SK-MEL-5 (cell line): ENCODE data around the gene SEC24D. TPM values are rescaled to one million over a fixed set of nuclear protein-coding genes. Genes with fewer than 3 reads are reported as not detected.
A peak's percentile ranks its signal among the peaks of the same experiment; 100 is the strongest.

Experiments used
- DNase-seq: peaks from one replicate; pipeline ENCODE4 v3.0.0-alpha.2; 2016; ENCODE audit warnings: low read depth, low spot score
- in situ Hi-C: cut with HindIII; loops from 2 replicates; pipeline ENCODE4 v1.10.0; 2016; ENCODE audit warnings: low sequenced_read_pairs, high pct_unique_total_duplicates, low pct_unique_long_range_greater_than_20kb
- total RNA-seq: library from RNA; depleted of rRNA; stranded (reverse); fragments of >200 nt; shearing (Covaris generic); gene quantifications from 2 replicates; pipeline ENCODE4 v1.2.3, GENCODE V29; 2014

The SEC24D gene
- total RNA-seq, 1 experiment from 2014 or later = 10.3 TPM

DNA sequence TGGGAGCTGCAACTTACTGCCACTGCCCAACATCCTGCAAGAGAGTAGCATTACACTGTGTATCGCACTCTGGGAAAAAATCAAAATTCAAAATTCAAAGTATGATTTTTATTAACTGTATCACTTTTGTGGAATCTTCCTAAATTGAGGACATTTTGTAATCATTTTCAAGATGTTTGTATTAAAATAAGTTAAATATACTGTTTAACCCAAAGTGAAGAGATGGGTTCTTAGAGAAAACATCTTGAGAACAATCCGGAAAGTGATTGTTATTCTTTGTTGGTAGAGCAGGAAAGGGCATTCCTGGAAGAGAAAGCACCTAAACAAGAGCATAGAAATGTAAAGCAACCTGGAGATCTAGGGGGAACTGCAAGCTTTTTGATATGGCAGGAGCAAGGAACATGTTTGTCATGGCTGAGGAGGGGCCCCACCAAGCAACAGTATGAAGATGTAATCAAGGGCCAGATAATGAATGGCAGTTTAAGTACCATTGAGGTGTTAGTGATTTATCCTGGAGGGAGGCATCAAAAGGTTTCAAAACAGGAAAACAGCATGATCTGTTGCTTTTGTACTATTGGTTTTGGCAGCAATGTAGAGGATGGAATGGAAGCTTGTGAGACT lies 14.1 kb upstream of the SEC24D start:
- DNase-seq = no peak
- in situ Hi-C loops = no loop called here

DNA sequence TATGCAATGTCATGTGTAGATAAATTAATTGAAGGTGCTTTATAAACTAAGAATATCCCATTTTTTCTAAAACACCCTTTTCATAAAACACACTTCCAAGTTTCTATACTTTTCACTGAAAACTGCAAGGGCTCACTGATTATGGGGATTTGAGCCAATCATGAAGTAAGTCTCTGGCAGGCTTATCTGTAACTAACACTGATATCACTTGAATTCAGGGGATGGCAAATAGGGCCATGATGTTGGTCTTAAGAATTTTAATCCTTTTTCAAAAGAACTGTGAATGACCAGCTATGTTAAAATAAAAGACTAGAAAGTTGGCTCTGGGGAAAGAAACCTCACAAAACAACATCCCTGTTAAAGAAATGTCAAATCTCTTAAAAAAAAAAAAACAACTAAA lies 13.0 kb upstream of the SEC24D start:
- in situ Hi-C loops = no loop called here
- DNase-seq = no peak

DNA sequence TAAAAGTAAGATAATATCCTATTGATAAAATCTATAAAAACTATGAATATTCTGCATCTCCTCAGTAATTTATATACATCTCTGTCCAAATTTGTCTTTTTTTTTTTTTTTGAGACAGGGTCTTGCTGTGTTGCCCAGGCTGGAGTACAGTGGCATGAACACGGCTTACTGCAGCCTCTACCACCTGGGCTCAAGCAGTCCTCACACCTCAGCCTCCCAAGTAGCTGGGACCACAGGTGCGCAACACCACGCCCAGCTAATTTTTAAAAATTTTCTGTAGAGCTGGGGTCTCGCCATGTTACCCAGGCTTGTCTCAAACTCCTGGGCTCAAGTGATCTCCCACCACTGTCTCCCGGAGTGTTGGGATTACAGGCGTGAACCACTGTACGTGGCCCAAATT lies 12.3 kb upstream of the SEC24D start:
- DNase-seq = no peak
- in situ Hi-C loops = no loop called here

DNA sequence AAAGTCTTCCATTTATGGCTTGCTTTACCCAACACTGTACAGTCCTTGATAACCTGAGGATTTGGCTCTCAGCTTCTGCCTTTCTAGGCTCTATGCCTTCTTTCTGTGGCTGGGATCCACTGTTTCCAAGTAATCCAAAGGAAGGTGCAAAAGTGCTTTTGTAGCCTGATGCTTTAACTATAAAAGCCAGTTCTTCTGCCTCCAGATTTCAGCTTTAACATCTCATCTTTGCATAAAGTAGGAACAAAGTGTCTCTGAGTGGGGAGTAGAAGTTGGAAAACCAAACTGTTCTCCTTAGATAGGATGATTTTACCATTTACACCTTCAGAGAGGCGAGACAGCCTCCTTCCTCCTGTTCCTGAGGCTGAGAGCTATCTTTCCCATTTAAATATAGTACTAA lies 11.1 kb upstream of the SEC24D start:
- no peak for DNase-seq
- in situ Hi-C loops = no loop called here

DNA sequence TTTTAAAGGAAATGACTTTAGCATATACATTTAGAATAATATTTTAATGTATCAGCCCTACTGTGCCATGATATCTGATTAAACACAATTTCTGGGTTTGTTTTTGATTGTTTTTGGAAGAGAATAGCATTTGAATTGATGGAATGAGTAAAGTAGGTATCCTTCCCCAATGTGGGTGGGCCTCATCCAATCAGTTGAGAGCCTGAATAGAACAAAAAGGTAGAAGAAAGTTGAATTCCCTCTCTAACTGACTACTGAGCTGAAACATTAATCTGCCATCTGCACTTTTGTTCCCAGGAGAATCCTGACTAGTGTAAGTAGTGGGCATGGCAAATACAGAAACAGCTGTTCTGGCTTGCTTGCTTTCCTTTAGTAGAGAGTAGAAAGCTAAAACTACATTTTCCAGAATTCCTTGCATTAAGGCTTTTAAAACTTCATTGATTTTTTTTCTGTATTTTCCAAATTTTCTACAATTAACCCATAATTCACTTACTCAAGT lies 9.7 kb upstream of the SEC24D start:
- in situ Hi-C loops = no loop called here
- no peak for DNase-seq

DNA sequence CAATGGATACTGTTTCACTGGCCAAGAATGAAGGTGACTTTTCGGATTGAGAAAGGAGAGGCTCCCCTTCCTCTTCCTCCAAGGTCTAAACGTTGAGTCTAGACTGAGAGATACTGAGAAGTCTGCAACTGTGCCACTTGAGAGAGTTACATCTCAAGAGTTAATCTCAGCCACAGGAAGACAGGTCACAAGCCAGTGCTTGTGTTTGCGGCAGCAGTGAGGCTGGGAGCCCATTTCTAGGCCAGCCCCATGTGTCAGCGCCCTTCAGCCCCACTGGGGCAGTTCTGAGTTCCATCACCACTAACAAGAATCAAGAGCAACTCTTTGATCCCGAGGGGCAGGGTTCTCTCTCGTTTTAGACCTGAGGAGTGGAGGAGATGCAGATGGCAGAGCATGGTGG lies 7.3 kb upstream of the SEC24D start:
- DNase-seq = no peak
- in situ Hi-C loops = no loop called here

DNA sequence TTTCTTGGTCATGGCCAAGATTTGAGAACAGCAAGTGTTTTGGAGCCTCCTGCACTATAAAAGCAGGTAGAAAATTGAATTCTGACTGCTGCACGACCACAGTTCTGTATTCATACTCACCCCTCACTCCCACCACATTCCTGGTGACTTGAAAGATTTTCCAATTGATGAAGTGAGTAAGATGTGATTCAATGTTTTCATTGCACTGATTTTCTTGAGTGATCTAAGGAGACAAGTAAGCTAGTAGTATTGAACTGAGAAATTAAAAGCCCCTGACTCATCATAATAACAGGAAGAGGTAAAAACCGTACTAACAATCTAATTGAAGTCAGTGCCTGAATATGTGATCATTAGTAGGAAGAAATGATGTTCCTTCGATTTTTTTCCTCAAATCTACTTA lies 6.1 kb upstream of the SEC24D start:
- in situ Hi-C loops = no loop called here
- DNase-seq = no peak

DNA sequence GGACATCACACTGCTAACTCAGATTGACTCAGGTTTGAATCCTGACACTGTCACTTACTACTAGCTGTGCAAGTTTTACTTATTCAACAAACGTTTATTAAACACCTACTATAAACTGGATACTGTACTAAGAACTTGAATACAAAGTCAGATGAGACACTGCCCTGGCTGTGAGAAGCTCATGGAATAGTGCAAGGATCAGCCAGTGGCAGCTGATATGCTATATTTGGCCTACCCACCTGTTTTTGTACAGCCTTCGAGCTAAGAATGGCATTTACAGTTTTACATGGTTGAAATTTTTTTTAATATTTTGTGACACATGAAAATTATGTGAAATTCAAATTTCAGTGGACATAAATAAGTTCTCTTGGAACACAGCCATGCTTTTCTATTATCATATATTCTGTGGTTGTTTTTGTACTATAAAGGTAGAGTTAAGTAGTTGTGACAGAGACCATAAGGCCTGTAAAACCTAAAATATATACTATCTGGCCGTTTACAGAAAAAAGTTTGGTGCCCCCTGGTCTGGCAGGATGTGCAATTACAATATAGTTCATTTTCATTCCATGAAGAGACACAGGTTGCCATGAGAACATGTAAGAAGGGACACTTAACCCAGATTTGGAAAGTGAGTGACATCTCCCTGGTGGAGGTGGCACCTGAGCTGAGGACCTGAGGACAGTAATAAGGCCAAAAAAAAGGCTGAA lies 3.4 kb upstream of the SEC24D start:
- DNase-seq = no peak
- in situ Hi-C loops = no loop called here

DNA sequence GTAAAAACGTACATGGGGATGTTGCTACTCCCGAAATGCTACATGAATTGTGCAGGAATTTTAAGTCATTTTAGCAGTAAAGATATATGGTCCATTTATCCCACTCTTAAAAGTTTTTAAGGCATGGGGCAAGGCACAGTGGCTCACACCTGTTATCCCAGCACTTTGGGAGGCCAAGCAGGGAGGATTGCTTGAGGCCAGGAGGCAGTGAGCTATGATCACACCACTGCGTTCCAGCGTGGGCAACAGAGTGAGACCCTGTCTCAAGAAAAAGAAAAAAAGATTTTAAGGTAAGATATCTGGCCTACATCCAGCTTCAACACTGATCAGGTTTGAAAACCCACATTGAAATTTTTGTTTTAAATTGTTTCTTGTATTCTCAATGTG lies 1.2 kb upstream of the SEC24D start:
- in situ Hi-C loops = no loop called here
- DNase-seq = no peak

DNA sequence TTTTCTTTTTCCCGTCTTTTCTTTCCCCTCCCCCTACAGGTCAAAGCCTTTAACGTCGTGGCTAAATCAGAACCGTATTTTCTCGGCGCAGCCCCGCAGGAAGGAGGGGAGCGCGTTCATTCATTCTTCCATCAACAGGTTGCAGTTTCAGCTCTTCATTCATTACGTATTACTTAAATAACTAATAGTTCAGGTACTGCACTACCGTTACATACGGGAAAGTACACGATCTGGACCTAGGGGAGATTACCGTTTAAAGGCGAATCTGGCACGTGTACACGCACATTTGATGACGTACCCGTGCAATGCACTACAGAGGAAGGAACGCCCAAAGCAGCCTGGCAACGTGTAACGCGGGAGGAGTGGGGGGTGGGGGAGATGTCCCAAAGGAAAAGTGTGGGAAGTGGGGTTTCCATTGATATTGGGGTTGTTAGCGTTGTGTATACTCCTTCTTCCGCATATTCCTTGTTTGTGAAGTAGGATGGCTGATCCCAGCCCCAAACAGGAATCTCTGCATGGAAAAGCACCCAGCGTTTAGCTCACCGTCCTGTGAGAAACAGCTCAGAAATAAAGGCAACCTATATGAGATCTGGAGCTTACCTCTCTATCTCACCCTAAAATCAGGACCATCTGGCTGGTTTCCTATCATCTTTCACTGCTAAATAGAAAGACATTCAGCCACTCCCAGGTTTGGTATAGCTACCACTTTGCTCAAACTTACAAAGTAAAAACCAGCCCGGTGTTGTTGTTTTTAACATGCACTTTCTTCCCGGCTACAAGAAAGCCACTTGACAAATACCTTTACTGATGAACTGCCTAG lies 585 bp upstream of the SEC24D start:
- DNase-seq = peak; percentile 51
- in situ Hi-C loops = no loop called here

DNA sequence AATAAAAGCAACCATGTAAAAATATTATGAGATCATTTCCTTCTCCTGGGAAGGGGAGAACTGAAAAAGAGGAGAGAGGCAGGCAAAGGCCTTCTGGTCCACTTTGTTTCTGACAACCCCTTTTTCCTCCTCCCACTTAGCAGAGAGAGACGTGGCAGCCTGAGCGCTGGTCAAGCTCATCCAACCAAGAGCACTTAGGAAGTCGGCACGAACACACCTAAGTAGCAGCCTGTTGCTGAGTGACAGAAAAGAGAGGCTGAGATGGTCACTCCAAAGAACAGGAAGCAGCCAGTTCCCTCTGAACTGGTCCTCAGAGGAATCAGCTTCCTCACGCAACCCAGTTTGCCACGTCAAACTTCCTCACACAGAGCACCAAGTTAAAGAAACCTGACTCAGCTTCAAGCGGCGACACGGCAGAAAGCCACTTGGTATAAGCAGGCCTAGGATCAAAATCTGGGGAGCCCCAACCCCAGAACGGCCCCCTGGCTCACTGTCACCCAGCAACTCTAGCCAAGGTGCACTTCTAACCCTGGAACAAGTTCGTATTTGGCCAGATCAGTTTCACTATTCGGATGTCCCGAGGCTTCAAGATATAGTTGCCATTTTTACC lies 861 bp downstream of the SEC24D start:
- DNase-seq = peak; percentile 54
- in situ Hi-C loops = no loop called here

DNA sequence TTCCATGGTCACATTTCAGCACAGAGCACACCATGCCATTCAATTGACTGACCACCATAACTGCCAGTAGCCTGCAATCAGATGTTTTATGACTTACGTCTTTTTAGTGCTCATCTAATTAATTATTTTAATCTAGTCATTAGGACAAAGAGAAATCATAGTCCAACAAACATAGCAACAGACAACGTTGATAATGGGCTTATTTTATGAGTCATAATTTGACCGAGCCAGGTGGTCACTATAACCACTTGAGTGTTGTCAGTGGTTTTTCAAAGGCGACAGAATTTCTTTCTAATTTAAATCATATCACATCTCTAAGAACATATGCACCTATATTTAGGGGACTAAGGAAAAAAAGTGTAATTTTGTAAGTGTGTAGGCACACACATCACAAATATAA lies 1.9 kb downstream of the SEC24D start:
- in situ Hi-C loops = no loop called here
- no peak for DNase-seq

DNA sequence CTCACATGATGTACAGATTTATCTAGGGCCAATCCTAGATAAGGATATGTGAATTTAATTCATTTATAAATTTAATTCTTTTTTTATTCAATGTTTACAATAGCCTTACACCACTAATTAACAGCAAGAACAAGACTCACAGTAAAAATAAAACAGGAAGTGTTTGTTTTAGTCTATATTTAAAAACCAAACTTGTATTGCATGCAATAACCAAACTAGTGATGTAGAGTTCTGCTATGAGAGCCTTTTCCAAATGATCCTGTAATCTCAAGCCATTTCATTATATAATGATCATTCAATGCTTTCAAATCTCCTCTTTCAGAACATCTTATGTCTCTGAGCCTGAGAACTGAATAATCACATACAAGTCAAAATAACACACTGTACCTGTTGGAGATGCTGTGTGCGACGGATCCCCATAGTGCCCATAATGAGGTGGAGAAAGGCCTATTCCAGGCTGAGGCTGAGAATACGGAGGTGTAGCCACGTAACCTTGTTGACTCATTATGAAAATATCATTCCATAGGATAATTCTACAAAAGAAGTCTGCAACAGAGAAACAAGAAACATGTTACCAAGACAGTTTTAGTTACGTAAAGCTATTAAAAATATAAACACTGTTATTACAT lies 2.6 kb downstream of the SEC24D start:
- in situ Hi-C loops = no loop called here
- DNase-seq = no peak

DNA sequence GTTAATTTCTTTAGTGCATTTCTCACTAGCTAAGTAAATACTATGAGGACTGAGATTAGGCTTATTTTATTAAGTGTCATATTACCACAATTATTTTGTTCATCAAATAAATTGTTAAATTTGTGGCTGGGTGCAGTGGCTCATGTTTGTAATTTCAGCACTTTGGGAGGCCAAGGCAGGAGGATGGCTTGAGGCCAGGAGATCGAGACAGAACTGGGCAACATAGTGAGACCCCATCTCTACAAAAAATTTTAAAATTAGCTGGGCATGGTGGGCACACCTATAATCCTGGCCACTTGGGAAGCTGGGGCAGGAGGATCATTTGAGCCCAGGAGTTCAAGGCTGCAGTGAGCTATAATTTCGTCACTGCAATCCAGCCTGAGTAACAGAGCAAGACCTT lies 6.8 kb downstream of the SEC24D start:
- in situ Hi-C loops = no loop called here
- DNase-seq = no peak

DNA sequence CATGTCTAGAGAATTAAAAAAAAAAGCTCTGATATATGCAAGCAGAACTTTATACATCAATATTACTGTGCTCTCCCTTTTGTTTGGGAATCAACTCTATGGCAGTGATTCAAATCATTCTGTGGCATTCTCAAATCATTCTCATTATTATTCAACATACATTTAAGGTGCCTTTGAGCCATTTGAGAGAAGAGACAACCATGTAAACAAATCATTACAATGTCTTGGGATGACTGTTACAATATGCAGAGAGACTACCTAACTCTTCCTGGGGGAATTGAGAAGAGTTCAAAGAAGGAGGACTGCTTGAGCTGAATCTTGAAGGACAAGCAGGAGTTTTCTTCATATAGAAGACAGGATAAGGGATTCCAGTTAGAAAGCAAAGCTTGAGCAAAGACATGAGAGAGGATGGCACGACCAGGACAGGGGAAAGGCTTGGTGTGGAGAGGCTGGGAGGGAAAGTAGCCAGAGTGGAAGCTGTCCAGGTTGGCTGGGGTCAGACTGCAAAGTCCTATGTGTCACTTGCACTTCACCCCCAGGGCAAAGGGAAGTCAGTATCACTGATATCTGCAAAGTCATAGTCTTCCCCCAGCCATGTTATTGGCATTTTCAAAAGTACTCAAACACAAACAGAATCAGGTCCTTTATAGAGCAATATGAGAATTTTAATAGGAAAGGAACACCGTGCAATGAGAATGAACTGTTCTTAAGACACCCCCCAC lies 9.0 kb downstream of the SEC24D start:
- in situ Hi-C loops = no loop called here
- no peak for DNase-seq

DNA sequence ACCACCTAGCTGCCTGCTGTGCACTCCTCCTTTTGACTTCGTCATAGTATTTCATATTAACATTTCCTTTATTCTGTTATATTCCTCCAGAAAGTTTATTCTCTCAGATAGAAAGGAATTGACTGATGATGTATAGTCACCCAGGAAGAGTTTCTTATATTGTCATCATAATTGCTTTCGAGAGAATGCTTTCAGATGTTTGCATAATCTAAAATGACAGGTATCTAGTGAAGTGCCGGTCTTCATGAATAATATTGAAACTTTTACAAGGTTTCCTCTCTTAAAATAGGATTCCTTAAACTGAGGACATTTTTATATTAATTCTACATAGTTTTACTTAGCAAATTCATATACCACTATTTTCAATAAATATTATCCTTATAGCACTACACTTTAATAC lies 10.1 kb downstream of the SEC24D start:
- in situ Hi-C loops = no loop called here
- DNase-seq = no peak

DNA sequence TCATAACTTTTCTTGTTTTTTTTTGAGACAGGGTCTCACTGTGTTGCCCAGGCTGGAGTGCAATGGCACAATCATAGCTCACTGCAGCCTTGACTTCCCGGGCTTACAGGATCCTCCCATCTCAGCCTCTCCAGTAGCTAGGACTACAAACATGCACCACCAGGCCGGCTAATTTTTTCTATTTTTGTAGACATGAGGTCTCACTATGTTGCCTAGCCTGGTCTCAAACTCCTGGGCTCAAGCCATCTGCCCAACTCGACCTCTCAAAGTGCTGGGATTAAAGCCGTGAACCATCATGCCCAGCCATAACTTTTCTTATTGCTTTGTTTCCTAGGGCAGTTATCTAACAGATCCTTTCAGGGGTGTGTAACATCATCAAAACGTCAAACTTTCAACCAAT lies 11.8 kb downstream of the SEC24D start:
- DNase-seq = no peak
- in situ Hi-C loops = no loop called here
